Dermis microvascular lymphatic vessel endothelial cell (primary cell): ENCODE results near the gene SH3GL2. TPM values are rescaled to one million over a fixed set of nuclear protein-coding genes. Genes with fewer than 3 reads are reported as not detected.

Source experiments
- DNase-seq, 2 donors: peaks; one replicate each; pipeline versions ENCODE4 v3.0.0 to v3.0.0-alpha.2; 2010; ENCODE audit warnings: low read depth in 2 of 2
- total RNA-seq: library from RNA; depleted of rRNA; stranded (reverse); fragments of >200 nt; gene quantifications from 2 replicates; pipeline ENCODE4 v1.2.1, GENCODE V29; 2014

SH3GL2 gene
- total RNA-seq, 1 donor from 2014 or later, result under 0.01 TPM

DNA sequence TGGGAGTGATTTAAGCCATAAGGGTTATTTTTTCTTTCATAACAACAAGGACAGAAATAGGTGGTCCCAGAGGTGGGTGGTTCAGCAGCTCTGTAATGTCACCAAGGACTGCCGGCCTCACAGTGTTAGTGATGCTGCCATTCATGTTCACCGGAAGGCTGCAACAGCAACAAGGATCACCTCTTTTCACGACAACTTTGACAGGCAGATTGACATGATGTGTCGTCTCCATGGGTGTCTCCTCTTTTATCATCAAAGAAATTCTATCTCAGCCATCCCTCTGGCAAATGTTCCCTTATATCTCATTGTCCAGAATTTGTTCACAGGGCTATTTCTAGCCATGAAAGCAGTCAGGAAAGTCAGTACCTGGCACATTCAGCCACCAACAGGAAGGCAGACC is 231.5 kb downstream of the SH3GL2 start:
- DNase-seq, result no peak

DNA sequence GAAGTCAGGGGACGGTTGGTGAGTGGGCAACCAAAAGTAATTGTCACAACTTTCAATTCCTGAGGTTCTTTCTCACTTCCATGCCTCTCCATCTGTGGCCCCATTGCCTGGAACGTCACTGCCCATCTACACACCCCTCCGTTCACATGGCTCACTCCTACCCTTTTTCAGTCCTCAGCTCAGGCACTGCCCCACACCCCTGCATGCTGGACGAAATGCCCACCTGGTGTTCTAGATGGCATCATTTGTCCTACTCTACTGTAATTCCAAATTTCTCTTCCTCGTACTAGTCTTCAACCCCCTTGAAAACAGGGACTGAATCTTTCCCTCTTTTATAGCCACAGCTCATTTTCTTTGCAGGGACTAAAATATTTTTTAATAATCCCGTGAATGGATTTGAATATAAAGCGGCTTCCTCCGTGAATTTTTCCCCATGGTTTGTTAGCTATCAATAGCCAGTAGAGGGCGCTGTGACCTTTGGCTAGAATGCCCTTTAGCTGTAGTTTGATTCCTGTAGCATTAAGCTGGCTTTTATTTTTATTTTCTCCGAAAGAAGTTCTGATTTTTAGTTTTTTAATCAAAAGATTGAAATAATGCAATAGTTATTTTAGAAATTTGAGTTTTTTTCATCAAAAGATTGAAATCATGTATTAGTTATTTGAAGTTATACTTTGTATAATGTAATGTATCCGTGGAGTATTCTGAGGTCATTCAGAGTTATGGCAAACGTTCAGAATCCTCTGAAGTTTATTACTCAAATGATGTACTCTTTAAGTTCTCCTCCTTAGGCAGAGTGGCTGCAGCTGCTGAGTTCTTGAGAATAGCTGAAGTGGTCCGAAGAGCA is 232.1 kb downstream of the SH3GL2 start:
- peak; percentile 41 to 70 for DNase-seq

DNA sequence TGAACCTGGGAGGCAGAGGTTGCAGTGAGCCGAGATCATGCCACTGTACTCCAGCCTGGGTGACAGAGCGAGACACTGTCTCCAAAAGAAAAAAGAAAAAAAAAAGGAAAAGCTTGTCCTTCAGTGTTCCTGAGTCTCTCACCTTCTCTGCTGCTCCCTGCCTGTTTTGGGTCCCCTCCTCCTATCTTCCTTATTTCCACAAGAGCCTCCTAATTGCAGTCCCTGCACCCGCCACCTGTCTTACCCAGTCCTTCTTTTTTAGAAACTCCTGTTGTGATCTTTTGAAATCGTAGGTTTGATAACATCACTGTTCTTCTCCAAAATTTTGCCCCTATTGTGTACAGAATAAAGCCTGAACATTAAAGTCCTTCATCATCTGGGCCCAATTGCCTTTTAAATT is 234.9 kb downstream of the SH3GL2 start:
- DNase-seq, result no peak

DNA sequence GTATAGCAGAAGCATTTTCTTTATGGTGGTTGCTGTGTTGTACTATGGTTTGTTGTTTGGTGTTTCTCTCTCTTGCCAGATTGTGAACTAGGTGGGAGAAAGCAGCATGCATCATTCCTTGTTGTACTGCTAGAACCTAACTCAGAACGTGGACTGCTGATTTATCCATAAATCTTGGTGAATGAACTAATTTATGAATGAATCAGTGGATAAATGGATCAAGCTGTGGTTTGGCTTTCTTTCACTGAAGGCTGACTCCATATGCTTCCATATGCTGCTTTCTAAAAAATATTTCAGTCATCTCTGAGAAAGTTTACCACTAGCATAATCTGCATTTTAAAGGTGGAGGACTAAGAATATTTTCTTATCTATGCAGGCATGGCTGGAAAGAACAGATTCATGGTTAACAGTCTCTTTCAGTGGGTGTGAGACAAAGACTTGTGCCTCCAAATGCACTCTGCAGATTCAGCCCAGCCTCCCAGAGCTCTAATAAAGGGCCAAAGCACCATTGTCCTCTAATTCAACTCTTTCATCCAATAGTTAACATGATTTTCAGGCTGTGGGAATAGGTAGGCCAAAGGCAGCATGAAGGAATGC is 237.7 kb downstream of the SH3GL2 start:
- DNase-seq, result no peak

DNA sequence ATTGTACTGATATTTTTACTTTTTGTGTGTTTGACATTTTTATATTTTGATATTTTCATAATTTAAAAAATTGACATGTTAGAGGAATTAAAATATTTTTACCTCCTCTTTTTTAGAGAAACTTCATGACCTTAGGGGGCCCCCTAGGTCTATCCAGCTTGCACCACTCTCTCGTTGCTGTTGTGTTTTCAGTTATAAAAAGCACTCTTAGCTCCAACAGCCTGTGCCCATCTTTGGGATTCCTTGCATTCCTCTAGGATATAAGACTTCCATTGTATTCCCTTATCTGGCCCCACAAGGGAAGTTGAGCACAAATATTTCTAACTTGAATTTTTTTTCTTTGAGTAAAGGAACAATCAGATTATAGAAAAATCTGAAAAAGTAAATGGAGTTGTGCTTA is 245.3 kb downstream of the SH3GL2 start:
- no peak for DNase-seq

DNA sequence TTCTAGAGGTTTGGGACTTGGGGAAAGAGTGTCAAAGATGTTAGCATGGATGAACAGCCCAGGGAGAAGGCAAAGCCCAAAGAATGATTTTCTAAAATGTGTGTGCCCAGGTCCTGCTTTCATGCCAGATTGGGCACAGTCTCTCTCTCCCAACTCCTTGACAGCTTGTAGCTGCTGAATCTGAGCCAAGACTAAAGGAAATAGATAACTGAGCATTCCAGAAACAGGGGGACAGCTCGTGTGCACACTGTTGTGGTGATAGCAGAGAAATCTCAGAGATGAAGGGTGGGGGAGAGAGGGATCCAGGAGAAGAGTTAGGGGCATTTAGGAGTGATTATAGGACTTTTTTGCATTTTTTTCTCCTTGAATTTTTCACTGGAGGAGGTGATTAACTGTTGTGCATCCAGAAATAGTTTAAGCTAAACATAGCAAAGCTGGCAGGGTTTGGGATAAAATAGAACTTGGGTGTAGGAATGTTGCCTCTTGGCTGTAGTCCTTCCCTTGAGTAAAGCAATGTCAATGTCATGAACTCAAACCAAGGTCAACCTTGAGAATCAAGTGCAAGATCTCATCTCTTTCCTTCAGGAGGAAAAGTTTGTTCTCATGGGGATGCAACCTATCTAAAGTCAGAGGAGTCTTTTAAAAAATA is 245.9 kb downstream of the SH3GL2 start:
- no peak for DNase-seq

DNA sequence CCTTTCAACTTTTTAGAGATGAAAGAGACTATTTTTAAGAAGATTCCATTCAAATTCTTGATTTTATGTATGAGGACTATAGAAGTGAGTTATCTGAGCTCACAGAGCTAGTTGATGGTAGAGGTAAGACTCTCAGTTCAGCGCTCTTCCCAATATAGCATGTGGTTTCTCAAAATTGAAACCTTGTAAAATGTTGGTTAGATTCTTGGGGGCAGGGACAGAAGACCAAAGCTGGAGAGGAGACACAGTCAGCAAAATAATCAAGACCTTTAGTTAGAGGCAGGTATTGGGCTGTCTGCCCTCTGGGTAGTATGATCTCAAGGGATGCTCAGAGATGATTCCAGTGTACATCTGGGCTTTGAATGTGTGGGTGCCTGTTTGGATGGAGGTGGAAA is 246.4 kb downstream of the SH3GL2 start:
- DNase-seq, result no peak

DNA sequence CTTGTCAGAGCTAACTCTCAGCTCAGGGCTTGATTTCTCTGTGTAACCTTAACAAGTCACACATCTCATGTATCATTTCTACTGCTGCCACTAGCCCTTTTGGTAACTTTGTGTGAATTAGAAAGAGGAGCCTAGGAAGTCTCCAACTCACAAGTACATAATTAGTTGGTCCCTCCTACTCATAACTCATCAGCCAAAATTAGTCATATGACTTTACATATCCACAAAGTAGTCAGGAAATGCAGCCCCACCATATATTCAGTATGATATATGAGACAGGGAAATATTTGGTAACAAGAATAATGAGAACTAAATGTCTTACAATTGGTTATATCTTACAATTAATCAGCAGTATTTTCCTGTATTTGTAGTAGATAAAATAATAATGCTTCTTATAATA is 250.2 kb downstream of the SH3GL2 start:
- DNase-seq, result no peak

DNA sequence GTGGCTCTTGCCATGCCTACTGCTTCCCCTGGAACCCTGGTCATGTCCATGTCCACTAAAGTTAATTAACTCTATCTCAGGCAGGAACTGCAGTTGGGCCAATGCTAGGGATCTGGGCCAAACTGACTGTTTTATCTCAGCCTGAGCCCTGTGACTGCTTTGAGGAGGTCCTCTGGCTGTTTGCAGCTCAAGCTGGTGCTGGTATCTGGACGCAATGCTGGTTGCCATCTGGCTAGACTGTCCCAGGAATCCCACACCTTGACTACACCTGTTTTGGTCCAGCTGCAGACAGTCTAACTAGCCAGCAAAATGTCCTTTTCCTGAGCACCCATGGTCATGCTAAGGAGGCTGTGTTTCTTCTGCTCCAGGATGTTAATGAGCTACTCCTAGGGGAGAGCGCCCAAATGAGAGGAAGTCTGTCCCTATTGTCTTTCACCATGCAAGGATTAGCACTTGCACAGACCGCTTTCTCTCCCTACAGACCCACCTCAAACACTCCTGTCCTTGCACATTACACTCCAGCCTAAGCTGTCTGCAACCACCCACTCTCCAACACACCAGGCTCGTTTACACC is 251.0 kb downstream of the SH3GL2 start:
- no peak for DNase-seq

DNA sequence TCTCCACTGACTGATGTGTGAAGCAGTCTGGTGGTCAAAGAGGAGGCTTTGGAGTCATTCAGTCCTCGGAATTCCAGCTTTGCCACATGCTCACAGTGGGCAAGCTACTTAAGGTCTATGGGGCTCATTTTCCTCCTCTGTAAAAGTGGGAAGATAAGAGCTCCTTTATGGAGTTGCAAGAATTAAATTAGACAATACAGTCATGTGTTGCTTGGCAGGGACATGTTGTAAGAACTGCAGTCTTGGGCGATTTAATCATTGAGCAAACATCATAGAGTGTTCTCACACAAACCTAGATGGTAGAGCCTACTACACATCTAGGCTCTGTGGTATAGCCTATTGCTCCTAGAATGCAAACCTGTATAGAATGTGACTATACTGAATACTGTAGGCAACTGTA is 253.9 kb downstream of the SH3GL2 start:
- DNase-seq, result no peak

DNA sequence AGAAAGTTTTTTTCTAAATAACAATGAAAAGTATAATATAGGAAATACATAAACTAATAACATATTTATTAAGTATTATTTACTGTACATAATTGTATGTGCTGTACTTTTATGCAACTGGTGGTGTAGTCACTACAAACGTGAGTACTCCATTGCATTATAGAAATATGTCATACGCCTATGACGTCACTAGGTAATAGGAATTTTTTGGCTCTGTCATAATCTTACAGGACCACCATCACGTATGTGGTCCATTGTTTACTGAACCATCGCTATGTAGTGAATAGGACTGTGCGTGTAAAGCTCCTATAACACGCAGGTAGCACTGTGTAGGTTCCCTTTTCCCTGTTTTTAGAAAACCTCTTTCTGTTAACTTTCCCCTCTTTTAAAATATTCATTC is 255.0 kb downstream of the SH3GL2 start:
- DNase-seq, result no peak

DNA sequence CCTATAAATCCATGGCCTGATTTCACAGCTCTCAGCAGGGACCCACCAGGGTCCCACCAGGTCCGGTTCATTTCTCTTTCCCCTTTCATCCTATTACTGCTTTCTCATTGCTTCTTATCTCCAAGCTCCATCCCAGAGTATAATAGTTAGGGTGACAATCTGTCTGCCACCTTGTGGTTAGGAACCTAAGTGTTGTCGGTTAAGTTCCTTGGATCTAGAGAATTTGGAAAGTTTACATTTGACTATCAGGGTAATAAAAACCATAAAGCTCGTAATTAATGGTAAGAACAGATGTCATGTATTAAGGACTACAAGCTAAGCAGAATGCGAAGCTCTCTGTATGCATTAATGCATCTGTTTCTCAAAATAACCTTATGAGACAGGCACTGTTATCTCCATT is 259.1 kb downstream of the SH3GL2 start:
- DNase-seq, result no peak

DNA sequence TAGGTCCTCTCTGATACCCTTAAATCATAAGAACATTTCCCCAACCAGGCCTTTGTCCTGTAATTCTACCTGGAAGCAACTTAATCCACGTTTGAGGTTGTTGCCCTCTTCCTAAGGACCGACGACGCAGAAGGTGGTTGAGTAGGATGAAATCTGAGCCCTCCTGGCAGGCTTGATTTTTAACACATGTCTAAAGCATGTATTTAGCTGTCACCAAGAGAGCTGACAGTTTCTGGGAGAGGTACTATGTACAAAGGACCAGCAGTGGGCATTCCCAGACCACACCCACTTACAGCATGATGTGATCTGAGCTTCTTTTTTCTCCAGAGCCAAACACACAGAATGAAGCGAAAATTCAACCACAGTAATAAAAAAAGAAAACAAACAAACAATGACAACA is 260.9 kb downstream of the SH3GL2 start:
- no peak for DNase-seq

DNA sequence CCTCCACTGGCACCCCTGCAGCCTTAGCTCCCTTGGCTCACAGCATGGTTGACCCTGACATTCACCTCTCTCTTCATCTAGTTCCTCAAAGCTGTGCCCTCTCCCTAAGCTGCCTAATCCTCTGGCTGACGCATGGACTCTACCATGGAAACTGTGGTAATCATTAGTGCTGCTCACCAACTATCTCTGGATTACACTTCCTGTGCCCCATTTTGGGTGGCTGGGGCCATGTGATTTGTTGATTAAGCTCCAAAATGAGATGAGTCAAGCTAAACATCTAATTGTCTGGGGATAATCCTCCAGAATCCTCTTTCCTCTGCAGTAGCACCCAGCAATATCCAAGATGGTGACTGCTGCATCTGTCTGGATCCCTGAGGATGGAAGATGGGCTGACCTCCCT is 264.4 kb downstream of the SH3GL2 start:
- no peak for DNase-seq
